ENCODE data around the gene UBE2Z. TPM values are rescaled to one million over a fixed set of nuclear protein-coding genes. Genes with fewer than 3 reads are reported as not detected.

The UBE2Z gene
- total and polyA plus RNA-seq, 2 of the 13 experiments (the other 11 are each of a cell fraction or from before 2014, with no cell fraction given) = 63.2 to 122 TPM

DNA sequence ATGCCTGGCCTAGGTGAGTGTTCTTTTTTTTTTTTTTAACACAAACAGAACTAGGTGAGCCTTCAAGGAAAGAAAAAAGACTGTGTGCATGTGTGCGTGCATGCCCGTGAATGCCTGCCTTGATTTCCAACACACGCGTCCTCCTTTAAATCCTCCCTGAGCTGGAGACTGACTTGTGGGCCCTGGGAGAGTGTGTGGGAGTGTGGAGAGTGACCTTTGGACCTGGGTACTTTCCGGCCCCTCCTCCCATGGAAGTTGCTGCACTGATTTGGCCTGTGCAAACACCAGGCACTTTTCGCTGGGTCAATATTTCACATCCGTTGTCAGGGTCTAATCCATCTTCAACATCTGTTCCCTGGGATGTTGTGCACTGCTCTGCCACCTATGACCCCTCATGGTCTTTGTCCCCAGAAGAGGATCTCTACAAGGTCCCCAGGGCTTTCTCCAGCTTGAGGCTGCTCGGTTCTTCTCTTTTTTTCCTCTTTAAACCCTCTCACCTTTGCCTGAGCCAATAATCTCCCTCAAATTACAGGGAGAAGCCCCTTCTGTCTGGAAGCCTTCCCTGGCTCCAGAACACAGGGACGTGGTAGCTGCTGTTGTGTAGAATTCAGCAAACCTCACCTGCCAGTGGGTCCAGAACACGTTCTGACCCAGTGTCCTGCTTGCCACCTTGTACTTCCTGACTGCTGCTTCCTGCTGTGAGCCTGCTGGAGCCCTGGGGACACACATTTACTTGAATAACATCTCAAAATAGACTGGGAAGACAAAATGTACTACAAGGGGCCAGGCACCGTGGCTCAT, 36.5 kb upstream of the UBE2Z start (continued):
- TF ChIP-seq, protein P1, sequence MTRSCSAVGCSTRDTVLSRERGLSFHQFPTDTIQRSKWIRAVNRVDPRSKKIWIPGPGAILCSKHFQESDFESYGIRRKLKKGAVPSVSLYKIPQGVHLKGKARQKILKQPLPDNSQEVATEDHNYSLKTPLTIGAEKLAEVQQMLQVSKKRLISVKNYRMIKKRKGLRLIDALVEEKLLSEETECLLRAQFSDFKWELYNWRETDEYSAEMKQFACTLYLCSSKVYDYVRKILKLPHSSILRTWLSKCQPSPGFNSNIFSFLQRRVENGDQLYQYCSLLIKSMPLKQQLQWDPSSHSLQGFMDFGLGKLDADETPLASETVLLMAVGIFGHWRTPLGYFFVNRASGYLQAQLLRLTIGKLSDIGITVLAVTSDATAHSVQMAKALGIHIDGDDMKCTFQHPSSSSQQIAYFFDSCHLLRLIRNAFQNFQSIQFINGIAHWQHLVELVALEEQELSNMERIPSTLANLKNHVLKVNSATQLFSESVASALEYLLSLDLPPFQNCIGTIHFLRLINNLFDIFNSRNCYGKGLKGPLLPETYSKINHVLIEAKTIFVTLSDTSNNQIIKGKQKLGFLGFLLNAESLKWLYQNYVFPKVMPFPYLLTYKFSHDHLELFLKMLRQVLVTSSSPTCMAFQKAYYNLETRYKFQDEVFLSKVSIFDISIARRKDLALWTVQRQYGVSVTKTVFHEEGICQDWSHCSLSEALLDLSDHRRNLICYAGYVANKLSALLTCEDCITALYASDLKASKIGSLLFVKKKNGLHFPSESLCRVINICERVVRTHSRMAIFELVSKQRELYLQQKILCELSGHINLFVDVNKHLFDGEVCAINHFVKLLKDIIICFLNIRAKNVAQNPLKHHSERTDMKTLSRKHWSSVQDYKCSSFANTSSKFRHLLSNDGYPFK (CRISPR knock-in tag; IDR thresholded peaks at IDR 0.05; ENCODE audit: borderline replicate concordance) = peak; percentile 71; the same call in 1 of the 2 replicates
- TF ChIP-seq HMG20B (CRISPR knock-in tag; conservative IDR thresholded peaks at IDR 0.05) (peak; percentile 100), YEATS2 (CRISPR knock-in tag; IDR thresholded peaks at IDR 0.05; ENCODE audit: borderline replicate concordance) (no peak), AGO1 (IDR thresholded peaks at IDR 0.05; ENCODE audit: low read depth, low read length, poor library complexity, severe bottlenecking) (no peak), ZNF879 (CRISPR knock-in tag; IDR thresholded peaks at IDR 0.05) (peak; percentile 10; the same call in 1 of the 2 replicates), ZNF775 (CRISPR knock-in tag; IDR thresholded peaks at IDR 0.05; ENCODE audit: borderline replicate concordance) (no peak; the same call in 1 of the 2 replicates), ZNF660 (CRISPR knock-in tag; IDR thresholded peaks at IDR 0.05; ENCODE audit: borderline replicate concordance, low read depth) (no peak; the same call in 1 of the 2 replicates), ARNTL (CRISPR knock-in tag; IDR thresholded peaks at IDR 0.05) (peak; percentile 86), NR2F1 (CRISPR knock-in tag; IDR thresholded peaks at IDR 0.05) (peak; percentile 99), JARID2 (CRISPR knock-in tag; IDR thresholded peaks at IDR 0.05; ENCODE audit: insufficient replicate concordance) (peak; percentile 25), TEAD3 (CRISPR knock-in tag; optimal IDR thresholded peaks at IDR 0.05; ENCODE audit: borderline replicate concordance) (peak; percentile 93), ZNF234 (CRISPR knock-in tag; conservative IDR thresholded peaks at IDR 0.05) (no peak), NFKBIZ (CRISPR knock-in tag; IDR thresholded peaks at IDR 0.05) (peak; percentile 86), ZNF782 (CRISPR knock-in tag; IDR thresholded peaks at IDR 0.05; ENCODE audit: borderline replicate concordance) (peak; percentile 71; the same call in 1 of the 2 replicates), HNF4G (IDR thresholded peaks at IDR 0.05; ENCODE audit: borderline replicate concordance, low read depth, low read length) (peak; percentile 100), HNF4G (CRISPR knock-in tag; IDR thresholded peaks at IDR 0.05; ENCODE audit: borderline replicate concordance, low read depth) (peak; percentile 100), ZNF207 (IDR thresholded peaks at IDR 0.05; ENCODE audit: borderline replicate concordance) (no peak)
- TF ChIP-seq, protein P2, sequence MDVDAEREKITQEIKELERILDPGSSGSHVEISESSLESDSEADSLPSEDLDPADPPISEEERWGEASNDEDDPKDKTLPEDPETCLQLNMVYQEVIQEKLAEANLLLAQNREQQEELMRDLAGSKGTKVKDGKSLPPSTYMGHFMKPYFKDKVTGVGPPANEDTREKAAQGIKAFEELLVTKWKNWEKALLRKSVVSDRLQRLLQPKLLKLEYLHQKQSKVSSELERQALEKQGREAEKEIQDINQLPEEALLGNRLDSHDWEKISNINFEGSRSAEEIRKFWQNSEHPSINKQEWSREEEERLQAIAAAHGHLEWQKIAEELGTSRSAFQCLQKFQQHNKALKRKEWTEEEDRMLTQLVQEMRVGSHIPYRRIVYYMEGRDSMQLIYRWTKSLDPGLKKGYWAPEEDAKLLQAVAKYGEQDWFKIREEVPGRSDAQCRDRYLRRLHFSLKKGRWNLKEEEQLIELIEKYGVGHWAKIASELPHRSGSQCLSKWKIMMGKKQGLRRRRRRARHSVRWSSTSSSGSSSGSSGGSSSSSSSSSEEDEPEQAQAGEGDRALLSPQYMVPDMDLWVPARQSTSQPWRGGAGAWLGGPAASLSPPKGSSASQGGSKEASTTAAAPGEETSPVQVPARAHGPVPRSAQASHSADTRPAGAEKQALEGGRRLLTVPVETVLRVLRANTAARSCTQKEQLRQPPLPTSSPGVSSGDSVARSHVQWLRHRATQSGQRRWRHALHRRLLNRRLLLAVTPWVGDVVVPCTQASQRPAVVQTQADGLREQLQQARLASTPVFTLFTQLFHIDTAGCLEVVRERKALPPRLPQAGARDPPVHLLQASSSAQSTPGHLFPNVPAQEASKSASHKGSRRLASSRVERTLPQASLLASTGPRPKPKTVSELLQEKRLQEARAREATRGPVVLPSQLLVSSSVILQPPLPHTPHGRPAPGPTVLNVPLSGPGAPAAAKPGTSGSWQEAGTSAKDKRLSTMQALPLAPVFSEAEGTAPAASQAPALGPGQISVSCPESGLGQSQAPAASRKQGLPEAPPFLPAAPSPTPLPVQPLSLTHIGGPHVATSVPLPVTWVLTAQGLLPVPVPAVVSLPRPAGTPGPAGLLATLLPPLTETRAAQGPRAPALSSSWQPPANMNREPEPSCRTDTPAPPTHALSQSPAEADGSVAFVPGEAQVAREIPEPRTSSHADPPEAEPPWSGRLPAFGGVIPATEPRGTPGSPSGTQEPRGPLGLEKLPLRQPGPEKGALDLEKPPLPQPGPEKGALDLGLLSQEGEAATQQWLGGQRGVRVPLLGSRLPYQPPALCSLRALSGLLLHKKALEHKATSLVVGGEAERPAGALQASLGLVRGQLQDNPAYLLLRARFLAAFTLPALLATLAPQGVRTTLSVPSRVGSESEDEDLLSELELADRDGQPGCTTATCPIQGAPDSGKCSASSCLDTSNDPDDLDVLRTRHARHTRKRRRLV (CRISPR knock-in tag; IDR thresholded peaks at IDR 0.05) = no peak
- TF ChIP-seq, protein P3, sequence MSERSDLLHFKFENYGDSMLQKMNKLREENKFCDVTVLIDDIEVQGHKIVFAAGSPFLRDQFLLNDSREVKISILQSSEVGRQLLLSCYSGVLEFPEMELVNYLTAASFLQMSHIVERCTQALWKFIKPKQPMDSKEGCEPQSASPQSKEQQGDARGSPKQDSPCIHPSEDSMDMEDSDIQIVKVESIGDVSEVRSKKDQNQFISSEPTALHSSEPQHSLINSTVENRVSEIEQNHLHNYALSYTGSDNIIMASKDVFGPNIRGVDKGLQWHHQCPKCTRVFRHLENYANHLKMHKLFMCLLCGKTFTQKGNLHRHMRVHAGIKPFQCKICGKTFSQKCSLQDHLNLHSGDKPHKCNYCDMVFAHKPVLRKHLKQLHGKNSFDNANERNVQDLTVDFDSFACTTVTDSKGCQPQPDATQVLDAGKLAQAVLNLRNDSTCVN (CRISPR knock-in tag; IDR thresholded peaks at IDR 0.05; ENCODE audit: borderline replicate concordance) = no peak; the same call in 1 of the 2 replicates

All from HepG2 (cell line).